GM12872 (cell line): Measurements from ENCODE around the gene LILRA2.

Experiments
- TF ChIP-seq, protein P1 (sequence below): IDR thresholded peaks from 3 replicates; pipeline ENCODE4 v1.5.1; 2011; ENCODE audit warnings: low read depth, mild to moderate bottlenecking, low read length, moderate library complexity; ENCODE audit not compliant: insufficient read depth

Gene LILRA2

DNA sequence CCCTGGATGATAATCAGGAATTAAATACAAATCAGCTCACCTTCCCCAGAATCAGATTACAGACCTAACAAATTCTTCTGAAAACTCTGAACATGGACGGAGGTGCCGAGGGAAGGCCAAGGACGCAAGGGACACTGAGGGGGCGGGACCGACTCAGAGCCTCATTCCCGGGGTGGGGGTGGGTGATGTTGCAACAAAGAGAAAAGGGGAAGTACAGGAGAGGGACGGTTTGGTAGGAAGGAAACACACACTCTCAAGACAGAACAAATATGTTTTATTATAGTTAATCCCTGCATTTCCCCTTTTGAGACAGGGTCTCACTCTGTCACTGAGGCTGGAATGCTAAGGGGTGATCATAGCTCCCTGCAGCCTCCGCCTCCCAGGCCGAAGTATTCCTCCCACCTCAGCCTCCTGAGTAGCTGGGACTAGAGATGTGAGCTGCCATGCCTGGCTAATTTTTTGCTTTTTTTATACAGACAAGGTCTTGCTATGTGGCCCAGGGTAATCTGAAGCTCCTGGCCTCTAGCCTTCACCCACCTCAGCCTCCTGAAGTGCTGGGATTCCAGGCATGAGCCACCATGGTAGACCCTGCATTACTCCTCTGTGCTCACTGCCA lies 786 bp upstream of the LILRA2 start:
- TF ChIP-seq, protein P1, sequence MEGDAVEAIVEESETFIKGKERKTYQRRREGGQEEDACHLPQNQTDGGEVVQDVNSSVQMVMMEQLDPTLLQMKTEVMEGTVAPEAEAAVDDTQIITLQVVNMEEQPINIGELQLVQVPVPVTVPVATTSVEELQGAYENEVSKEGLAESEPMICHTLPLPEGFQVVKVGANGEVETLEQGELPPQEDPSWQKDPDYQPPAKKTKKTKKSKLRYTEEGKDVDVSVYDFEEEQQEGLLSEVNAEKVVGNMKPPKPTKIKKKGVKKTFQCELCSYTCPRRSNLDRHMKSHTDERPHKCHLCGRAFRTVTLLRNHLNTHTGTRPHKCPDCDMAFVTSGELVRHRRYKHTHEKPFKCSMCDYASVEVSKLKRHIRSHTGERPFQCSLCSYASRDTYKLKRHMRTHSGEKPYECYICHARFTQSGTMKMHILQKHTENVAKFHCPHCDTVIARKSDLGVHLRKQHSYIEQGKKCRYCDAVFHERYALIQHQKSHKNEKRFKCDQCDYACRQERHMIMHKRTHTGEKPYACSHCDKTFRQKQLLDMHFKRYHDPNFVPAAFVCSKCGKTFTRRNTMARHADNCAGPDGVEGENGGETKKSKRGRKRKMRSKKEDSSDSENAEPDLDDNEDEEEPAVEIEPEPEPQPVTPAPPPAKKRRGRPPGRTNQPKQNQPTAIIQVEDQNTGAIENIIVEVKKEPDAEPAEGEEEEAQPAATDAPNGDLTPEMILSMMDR, result no peak

DNA sequence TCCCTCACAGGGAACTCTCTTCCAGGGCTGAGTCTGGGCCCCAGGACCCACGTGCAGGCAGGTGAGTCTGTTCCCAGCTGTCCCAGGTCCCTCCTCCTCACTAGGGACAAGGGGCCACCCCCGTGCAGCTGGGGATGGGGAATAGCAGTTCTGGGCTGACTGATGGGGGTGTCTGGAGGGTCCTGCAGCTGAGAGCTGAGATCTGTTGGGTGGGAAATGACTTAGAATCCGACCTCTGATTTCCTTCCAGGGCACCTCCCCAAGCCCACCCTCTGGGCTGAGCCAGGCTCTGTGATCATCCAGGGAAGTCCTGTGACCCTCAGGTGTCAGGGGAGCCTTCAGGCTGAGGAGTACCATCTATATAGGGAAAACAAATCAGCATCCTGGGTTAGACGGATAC lies 461 bp downstream of the LILRA2 start:
- TF ChIP-seq, protein P1, result no peak

DNA sequence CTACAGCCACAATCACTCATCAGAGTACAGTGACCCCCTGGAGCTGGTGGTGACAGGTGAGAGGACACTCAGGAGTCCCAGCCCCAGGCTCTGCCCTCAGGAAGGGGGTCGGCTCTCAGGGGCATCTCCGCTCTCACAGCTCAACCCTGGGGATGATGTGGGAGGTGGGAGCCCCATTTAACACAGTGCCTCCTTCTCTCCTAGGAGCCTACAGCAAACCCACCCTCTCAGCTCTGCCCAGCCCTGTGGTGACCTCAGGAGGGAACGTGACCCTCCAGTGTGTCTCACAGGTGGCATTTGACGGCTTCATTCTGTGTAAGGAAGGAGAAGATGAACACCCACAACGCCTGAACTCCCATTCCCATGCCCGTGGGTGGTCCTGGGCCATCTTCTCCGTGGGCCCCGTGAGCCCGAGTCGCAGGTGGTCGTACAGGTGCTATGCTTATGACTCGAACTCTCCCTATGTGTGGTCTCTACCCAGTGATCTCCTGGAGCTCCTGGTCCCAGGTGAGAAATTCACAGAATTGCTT lies 1.0 kb downstream of the LILRA2 start:
- TF ChIP-seq, protein P1, result no peak

DNA sequence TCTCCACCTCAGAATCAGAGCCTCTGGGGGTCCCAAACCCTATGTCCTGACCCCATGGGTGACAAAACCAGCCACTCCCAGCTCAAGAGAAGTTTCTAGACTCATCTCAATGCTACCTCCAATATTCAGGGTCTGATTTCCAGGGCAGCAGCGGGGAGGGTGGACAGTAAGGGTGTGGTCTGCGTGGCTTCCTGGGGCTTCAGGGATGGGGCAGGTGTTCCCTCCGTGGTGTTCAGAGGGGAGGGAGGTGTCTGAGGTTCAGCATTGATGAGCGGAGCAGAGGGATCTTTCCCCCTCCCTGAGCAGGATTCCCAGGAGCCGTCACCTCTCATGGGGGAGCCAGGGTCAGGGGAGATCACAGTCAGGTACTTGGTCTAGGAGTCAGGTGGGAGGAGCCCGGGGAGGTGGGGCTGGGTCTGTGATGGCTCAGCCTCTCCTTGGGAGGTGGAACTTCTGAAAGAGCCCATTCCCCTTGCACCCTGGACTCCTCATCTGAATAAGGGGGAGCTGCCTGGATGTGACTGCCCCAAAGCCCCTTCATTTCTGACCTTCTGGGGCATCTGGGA lies 2.9 kb downstream of the LILRA2 start:
- TF ChIP-seq, protein P1, result no peak

DNA sequence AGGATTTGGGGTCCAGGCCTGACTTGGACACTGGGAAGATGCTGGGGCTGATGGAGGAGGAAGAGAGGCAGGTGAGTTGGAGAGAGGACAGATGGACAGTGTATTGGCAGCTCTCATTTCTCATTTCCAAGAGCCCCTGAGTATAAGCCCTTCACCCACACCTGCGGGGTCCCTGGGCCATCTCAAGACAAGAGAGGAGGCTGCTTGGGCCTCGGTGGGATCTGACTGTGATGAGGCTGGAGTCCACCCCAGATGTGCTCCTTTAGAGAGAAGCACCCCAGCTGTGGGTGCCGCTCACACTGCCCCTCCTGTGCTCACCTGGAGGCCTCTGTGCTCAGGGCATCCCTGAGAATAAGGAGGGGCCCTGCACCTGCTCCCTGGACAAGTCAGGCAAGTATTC lies 3.7 kb downstream of the LILRA2 start:
- TF ChIP-seq, protein P1, result no peak

DNA sequence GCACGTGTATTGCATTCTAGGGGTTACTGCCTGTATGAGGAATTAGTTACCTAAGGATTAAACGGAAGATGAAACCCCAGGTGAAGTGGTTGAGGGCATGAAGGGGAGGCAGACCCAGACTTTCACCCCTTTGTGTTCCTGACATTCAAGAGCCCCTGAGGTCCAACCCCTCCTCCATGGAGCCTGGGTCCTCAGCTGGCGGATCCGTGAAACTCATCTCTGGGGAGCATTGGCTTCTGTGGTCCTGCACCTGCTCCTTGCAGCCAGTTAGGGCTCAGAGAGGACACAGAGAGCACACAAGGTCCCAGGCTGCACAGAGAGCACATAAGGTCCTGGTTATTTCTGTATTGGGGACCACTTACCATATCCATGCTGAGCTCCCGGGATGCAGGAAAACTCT lies 12.8 kb downstream of the LILRA2 start:
- TF ChIP-seq, protein P1, result no peak

DNA sequence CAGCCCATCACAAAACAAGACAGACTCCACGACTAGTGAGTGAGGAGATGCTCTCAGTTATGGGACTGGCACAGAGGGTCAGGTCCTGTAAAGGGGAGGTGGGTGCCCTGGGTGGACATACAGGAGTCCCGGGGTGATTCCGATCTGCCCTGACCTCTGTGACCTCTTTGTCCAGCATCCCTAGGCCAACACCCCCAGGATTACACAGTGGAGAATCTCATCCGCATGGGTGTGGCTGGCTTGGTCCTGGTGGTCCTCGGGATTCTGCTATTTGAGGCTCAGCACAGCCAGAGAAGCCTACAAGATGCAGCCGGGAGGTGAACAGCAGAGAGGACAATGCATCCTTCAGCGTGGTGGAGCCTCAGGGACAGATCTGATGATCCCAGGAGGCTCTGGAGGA lies 13.4 kb downstream of the LILRA2 start:
- TF ChIP-seq, protein P1, result no peak
